Measurements from ENCODE around the gene SLC24A3. TPM values are rescaled to one million over a fixed set of nuclear protein-coding genes. Genes with fewer than 3 reads are reported as not detected.

Gene SLC24A3
- total and polyA plus RNA-seq, 4 experiments from 2014 or later = not detected

DNA sequence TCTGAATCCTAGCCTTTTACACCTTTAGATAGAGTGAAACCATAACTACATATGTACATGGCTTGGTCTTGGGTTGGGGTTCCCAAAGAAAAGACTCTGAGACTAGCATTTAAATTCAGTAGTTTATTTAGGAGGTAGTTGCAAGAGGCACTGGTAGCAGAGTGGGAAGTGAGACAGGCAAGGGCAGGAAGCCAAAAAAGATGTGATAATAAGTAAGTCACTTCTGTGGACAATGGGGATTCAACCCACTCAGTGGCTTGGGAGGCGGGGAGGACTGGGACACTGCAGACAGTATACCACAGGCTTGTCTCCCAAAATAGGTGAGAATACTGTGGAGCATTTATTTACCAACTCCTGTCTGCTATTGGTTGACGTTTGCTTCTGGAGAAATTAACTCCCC is 131.9 kb downstream of the SLC24A3 start:
- no peak overlapping the region for H3K4me3 ChIP-seq (ENCODE audit: low read length in 2 of 2)
- no peaks in the 10 kb centered on the region for H3K4me1 ChIP-seq (ENCODE audit: insufficient read depth, low read length)
- H3K27me3 Mint-ChIP-seq = peaks cover 1% of the 10 kb centered on the region in 2 donors
- DNase-seq = no peak
- H3K36me3 Mint-ChIP-seq = no peaks in the 10 kb centered on the region
- no peaks in the 10 kb centered on the region for H3K36me3 ChIP-seq (ENCODE audit: insufficient read depth, low read length)
- no peaks in the 10 kb centered on the region for H3K4me1 Mint-ChIP-seq
- H3K9me3 ChIP-seq (ENCODE audit: control insufficient read depth in 1 of 2, low read length in 2 of 2) = no peaks in the 10 kb centered on the region
- H3K27ac Mint-ChIP-seq = no peak overlapping the region
- H3K27ac ChIP-seq (ENCODE audit: low read depth, low read length) = no peak overlapping the region
- H3K9me3 Mint-ChIP-seq = peaks cover 0 to 3% (median 0%) of the 10 kb centered on the region in 8 donors
- ChIA-PET CTCF (ENCODE audit: partially characterized antibody) (no interaction called here), POLR2A (ENCODE audit: partially characterized antibody) (no interaction called here)
- intact Hi-C loops (cut with micrococcal nuclease) = no loop called here
- no peak overlapping the region for H3K4me3 Mint-ChIP-seq
- no peaks in the 10 kb centered on the region for H3K27me3 ChIP-seq (ENCODE audit: insufficient read depth, low read length)

- Histone ChIP-seq H3K9me3 (ENCODE audit: control insufficient read depth in 1 of 2, low read length in 2 of 2) (no peaks in the 10 kb centered on the region), H3K27ac (ENCODE audit: low read depth, low read length) (no peak overlapping the region), H3K36me3 (ENCODE audit: insufficient read depth, low read length) (no peaks in the 10 kb centered on the region), H3K4me1 (ENCODE audit: insufficient read depth, low read length) (no peaks in the 10 kb centered on the region), H3K27me3 (ENCODE audit: insufficient read depth, low read length) (no peaks in the 10 kb centered on the region), H3K4me3 (ENCODE audit: low read length in 2 of 2) (no peak overlapping the region)
- POLR2A ChIA-PET (ENCODE audit: partially characterized antibody) = no interaction called here
- Mint-ChIP-seq H3K4me1 (no peaks in the 10 kb centered on the region), H3K36me3 (no peaks in the 10 kb centered on the region), H3K9me3 (peaks cover 0 to 5% (median 0%) of the 10 kb centered on the region in 8 donors), H3K27me3 (no peaks in the 10 kb centered on the region), H3K27ac (peak overlapping the region in 1 of 7 donors; percentile 49), H3K4me3 (no peak overlapping the region)
- CTCF ChIA-PET (ENCODE audit: partially characterized antibody) = no interaction called here
- intact Hi-C loops (cut with micrococcal nuclease) = no loop called here
- DNase-seq = no peak
These were observed 135.6 kb downstream of the SLC24A3 start for GRCh38 chr20:19347943-19348456.

DNA sequence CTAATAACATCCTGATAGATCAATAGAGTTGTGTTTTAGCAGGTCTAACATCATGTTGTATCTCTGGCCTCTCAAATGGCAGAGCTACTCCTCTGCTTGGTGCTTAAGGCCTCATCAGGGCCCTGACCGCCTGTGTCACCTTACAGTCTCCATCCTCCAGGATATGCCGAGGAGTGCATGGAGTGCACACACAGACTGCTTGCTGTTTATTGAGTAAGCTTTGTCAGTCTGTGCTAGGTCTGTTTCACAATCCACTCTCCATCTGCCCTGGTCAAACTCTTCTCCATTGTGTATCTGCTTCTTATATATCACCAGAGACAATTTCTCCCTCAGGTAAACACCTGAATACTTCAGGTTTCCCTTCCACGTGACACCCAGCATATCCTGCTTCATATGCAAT is 136.1 kb downstream of the SLC24A3 start:
- no peak for DNase-seq
- Histone ChIP-seq H3K4me3 (ENCODE audit: low read length in 2 of 2) (no peak overlapping the region), H3K9me3 (ENCODE audit: control insufficient read depth in 1 of 2, low read length in 2 of 2) (no peaks in the 10 kb centered on the region), H3K27me3 (ENCODE audit: insufficient read depth, low read length) (no peaks in the 10 kb centered on the region), H3K4me1 (ENCODE audit: insufficient read depth, low read length) (no peaks in the 10 kb centered on the region), H3K27ac (ENCODE audit: low read depth, low read length) (no peak overlapping the region), H3K36me3 (ENCODE audit: insufficient read depth, low read length) (no peaks in the 10 kb centered on the region)
- Mint-ChIP-seq H3K27ac (peak overlapping the region in 1 of 7 donors; percentile 49), H3K27me3 (no peaks in the 10 kb centered on the region), H3K4me1 (no peaks in the 10 kb centered on the region), H3K4me3 (no peak overlapping the region), H3K36me3 (no peaks in the 10 kb centered on the region), H3K9me3 (peaks cover 0 to 5% (median 0%) of the 10 kb centered on the region in 8 donors)
- CTCF ChIA-PET (ENCODE audit: partially characterized antibody) = no interaction called here
- intact Hi-C loops (cut with micrococcal nuclease) = no loop called here
- POLR2A ChIA-PET (ENCODE audit: partially characterized antibody) = no interaction called here

GRCh38 chr20:19349879-19350278 is 137.4 kb downstream of the SLC24A3 start:
- H3K4me1 ChIP-seq (ENCODE audit: insufficient read depth, low read length) = no peaks in the 10 kb centered on the region
- Mint-ChIP-seq H3K27me3 (no peaks in the 10 kb centered on the region), H3K4me3 (no peak overlapping the region), H3K4me1 (no peaks in the 10 kb centered on the region), H3K9me3 (peaks cover 0 to 5% (median 0%) of the 10 kb centered on the region in 8 donors), H3K36me3 (no peaks in the 10 kb centered on the region), H3K27ac (no peak overlapping the region)
- H3K4me3 ChIP-seq (ENCODE audit: low read length in 2 of 2) = no peak overlapping the region
- no peaks in the 10 kb centered on the region for H3K9me3 ChIP-seq (ENCODE audit: control insufficient read depth in 1 of 2, low read length in 2 of 2)
- H3K27me3 ChIP-seq (ENCODE audit: insufficient read depth, low read length) = no peaks in the 10 kb centered on the region
- ChIA-PET CTCF (ENCODE audit: partially characterized antibody) (no interaction called here), POLR2A (ENCODE audit: partially characterized antibody) (no interaction called here)
- intact Hi-C loops (cut with micrococcal nuclease) = no loop called here
- no peak overlapping the region for H3K27ac ChIP-seq (ENCODE audit: low read depth, low read length)
- DNase-seq = no peak
- H3K36me3 ChIP-seq (ENCODE audit: insufficient read depth, low read length) = no peaks in the 10 kb centered on the region

DNA sequence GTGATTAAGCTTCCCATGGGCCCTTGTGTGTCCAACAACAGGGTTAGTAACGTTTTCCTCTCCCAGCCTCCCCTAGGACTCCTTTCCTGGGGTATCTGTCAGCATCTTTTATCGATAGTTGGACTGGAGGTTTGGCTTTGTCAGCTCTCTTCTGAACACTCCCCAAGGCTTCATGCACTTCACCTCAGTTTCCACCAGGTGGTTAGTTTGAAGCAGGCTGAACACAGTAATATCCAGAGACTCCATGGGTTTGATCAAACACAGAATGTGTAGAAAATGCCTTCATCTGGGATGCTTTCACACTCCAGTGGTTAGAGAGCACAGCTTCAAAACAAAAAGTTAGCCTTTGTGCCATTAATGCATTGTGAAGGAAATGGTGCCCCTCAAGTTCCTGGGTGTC is 139.1 kb downstream of the SLC24A3 start:
- H3K4me1 ChIP-seq (ENCODE audit: insufficient read depth, low read length) = no peaks in the 10 kb centered on the region
- Mint-ChIP-seq H3K4me3 (no peak overlapping the region), H3K4me1 (no peaks in the 10 kb centered on the region), H3K27me3 (no peaks in the 10 kb centered on the region), H3K36me3 (no peaks in the 10 kb centered on the region), H3K9me3 (peaks cover 0 to 3% (median 0%) of the 10 kb centered on the region in 8 donors), H3K27ac (no peak overlapping the region)
- H3K27ac ChIP-seq (ENCODE audit: low read depth, low read length) = no peak overlapping the region
- no peaks in the 10 kb centered on the region for H3K36me3 ChIP-seq (ENCODE audit: insufficient read depth, low read length)
- H3K9me3 ChIP-seq (ENCODE audit: control insufficient read depth in 1 of 2, low read length in 2 of 2) = no peaks in the 10 kb centered on the region
- H3K27me3 ChIP-seq (ENCODE audit: insufficient read depth, low read length) = no peaks in the 10 kb centered on the region
- H3K4me3 ChIP-seq (ENCODE audit: low read length in 2 of 2) = no peak overlapping the region
- intact Hi-C loops (cut with micrococcal nuclease) = no loop called here
- POLR2A ChIA-PET (ENCODE audit: partially characterized antibody) = no interaction called here
- DNase-seq = no peak
- CTCF ChIA-PET (ENCODE audit: partially characterized antibody) = no interaction called here

DNA sequence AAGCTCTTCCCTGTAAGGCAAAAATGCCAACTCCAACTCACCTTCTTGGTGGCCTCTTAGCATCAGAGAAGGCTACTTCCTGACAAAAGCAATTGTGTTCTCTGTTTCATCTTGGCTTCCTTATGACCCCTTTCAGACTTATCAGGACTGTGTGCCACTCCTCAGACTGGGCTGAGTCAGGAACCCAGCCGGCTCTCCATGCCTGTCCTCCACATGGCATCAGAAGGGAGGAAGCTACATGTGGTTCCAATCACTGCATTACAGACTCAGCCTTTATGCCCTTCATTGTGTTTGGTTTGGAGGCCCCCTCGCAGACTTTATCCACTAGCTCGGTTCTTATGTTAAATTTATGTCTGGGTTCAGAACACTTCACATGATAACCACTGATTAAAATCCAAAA is 142.5 kb downstream of the SLC24A3 start:
- H3K36me3 ChIP-seq (ENCODE audit: insufficient read depth, low read length) = no peaks in the 10 kb centered on the region
- Mint-ChIP-seq H3K27ac (no peak overlapping the region), H3K4me1 (no peaks in the 10 kb centered on the region), H3K9me3 (peaks cover 0 to 4% (median 0%) of the 10 kb centered on the region in 8 donors), H3K4me3 (no peak overlapping the region), H3K36me3 (no peaks in the 10 kb centered on the region), H3K27me3 (no peaks in the 10 kb centered on the region)
- POLR2A ChIA-PET (ENCODE audit: partially characterized antibody) = no interaction called here
- H3K9me3 ChIP-seq (ENCODE audit: control insufficient read depth in 1 of 2, low read length in 2 of 2) = no peaks in the 10 kb centered on the region
- intact Hi-C loops (cut with micrococcal nuclease) = no loop called here
- no peaks in the 10 kb centered on the region for H3K4me1 ChIP-seq (ENCODE audit: insufficient read depth, low read length)
- no peak for DNase-seq
- no peak overlapping the region for H3K27ac ChIP-seq (ENCODE audit: low read depth, low read length)
- H3K4me3 ChIP-seq (ENCODE audit: low read length in 2 of 2) = no peak overlapping the region
- H3K27me3 ChIP-seq (ENCODE audit: insufficient read depth, low read length) = no peaks in the 10 kb centered on the region
- CTCF ChIA-PET (ENCODE audit: partially characterized antibody) = no interaction called here

- CTCF ChIA-PET (ENCODE audit: partially characterized antibody) = no interaction called here
- no peak for DNase-seq
These were observed 149.3 kb downstream of the SLC24A3 start for GRCh38 chr20:19361790-19362189.

DNA sequence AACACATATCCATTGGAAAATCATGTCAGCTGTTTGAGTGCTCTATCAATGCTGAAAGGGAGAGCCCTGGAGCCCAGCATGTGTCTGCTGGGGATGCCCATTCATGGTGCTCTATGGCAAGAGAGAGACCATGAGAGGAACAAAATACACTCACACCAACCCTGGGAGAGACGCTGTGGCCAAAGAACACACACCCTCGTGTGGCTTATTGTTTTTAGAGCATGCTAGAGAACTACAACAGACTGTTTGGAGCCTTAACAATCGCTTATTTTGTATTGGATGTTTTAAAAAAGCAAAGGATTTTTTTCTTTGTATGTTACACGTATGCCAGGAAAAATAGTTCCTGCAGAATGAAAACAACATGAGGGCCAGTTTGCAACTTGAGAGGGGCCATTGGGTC is 151.0 kb downstream of the SLC24A3 start:
- Mint-ChIP-seq H3K36me3 (no peaks in the 10 kb centered on the region), H3K27me3 (peaks cover 0 to 2% of the 10 kb centered on the region in 2 donors), H3K4me1 (no peaks in the 10 kb centered on the region), H3K27ac (no peak overlapping the region), H3K4me3 (no peak overlapping the region), H3K9me3 (peaks cover 0 to 6% (median 2%) of the 10 kb centered on the region in 8 donors)
- DNase-seq = no peak
- Histone ChIP-seq H3K36me3 (ENCODE audit: insufficient read depth, low read length) (no peaks in the 10 kb centered on the region), H3K27me3 (ENCODE audit: insufficient read depth, low read length) (no peaks in the 10 kb centered on the region), H3K27ac (ENCODE audit: low read depth, low read length) (no peak overlapping the region), H3K9me3 (ENCODE audit: control insufficient read depth in 1 of 2, low read length in 2 of 2) (no peaks in the 10 kb centered on the region), H3K4me3 (ENCODE audit: low read length in 2 of 2) (no peak overlapping the region), H3K4me1 (ENCODE audit: insufficient read depth, low read length) (no peaks in the 10 kb centered on the region)
- CTCF ChIA-PET (ENCODE audit: partially characterized antibody) = no interaction called here
- intact Hi-C loops (cut with micrococcal nuclease) = no loop called here
- POLR2A ChIA-PET (ENCODE audit: partially characterized antibody) = no interaction called here

More at GRCh38 chr20:19361790-19362189, 149.3 kb downstream of the SLC24A3 start:
- Mint-ChIP-seq H3K9me3 (peaks cover 0 to 4% (median 0%) of the 10 kb centered on the region in 8 donors), H3K27ac (no peak overlapping the region), H3K4me1 (no peaks in the 10 kb centered on the region), H3K4me3 (no peak overlapping the region), H3K27me3 (peaks cover 0 to 2% of the 10 kb centered on the region in 2 donors), H3K36me3 (no peaks in the 10 kb centered on the region)
- H3K27me3 ChIP-seq (ENCODE audit: insufficient read depth, low read length) = no peaks in the 10 kb centered on the region
- H3K9me3 ChIP-seq (ENCODE audit: control insufficient read depth in 1 of 2, low read length in 2 of 2) = no peaks in the 10 kb centered on the region
- H3K4me3 ChIP-seq (ENCODE audit: low read length in 2 of 2) = no peak overlapping the region
- no peaks in the 10 kb centered on the region for H3K36me3 ChIP-seq (ENCODE audit: insufficient read depth, low read length)
- intact Hi-C loops (cut with micrococcal nuclease) = no loop called here
- POLR2A ChIA-PET (ENCODE audit: partially characterized antibody) = no interaction called here
- H3K27ac ChIP-seq (ENCODE audit: low read depth, low read length) = no peak overlapping the region
- H3K4me1 ChIP-seq (ENCODE audit: insufficient read depth, low read length) = no peaks in the 10 kb centered on the region

Measured in CD4-positive, alpha-beta memory T cell (primary cell).